Mammary epithelial cell (primary cell): ENCODE data around the gene MED29.

Experiments
- CTCF ChIP-seq, 2 donors: IDR thresholded peaks in 1 of 2; conservative IDR thresholded peaks in 1 of 2; 2 replicates each; pipeline ENCODE4 v1.5.1; 2011 to 2012; ENCODE audit warnings: inconsistent platforms in 2 of 2, low read length in 2 of 2, mild to moderate bottlenecking in 2 of 2, control low read depth in 1 of 2, low read depth in 1 of 2; ENCODE audit not compliant: insufficient read depth in 1 of 2; ENCODE audit errors: extremely low read depth in 1 of 2
- EZH2 ChIP-seq: IDR thresholded peaks from 2 replicates; pipeline ENCODE4 v1.6.1; 2012; ENCODE audit warnings: low read length, inconsistent platforms, borderline replicate concordance

GRCh38 chr19:39424934-39425333 is 33.8 kb downstream of the MED29 start:
- no peak for TF ChIP-seq CTCF (conservative IDR thresholded peaks at IDR 0.05 in 1 of 2, IDR thresholded peaks at IDR 0.05 in 1 of 2; ENCODE audit: extremely low read depth in 1 of 2, insufficient read depth in 1 of 2, low read depth in 1 of 2, low read length in 2 of 2)
- TF ChIP-seq EZH2, result no peak
